ENCODE measurements around the gene FUOM.
A peak's percentile ranks its signal among the peaks of the same experiment; 100 is the strongest.

FUOM gene

GRCh38 chr10:133336118-133336576 lies 21.7 kb downstream of the FUOM start:
- Histone ChIP-seq H3K9ac (ENCODE audit: low read depth, low read length, poor library complexity) (peak overlapping the region; percentile 56), H2BK12ac (ENCODE audit: low read length) (no peak overlapping the region), H3K4me3 (ENCODE audit: low read length in 2 of 2) (peak overlapping the region in 1 of 2 donors; percentile 37), H4K8ac (ENCODE audit: low read depth, low read length) (peak overlapping the region; percentile 77), H3K4me1 (ENCODE audit: control insufficient read depth in 2 of 2, insufficient read depth in 1 of 2, low read depth in 1 of 2, low read length in 2 of 2) (peaks cover 6 to 7% of the 10 kb centered on the region in 2 donors), H2AFZ (ENCODE audit: low read length) (peak overlapping the region; percentile 29), H3K18ac (ENCODE audit: low read length) (peak overlapping the region; percentile 94), H2BK120ac (ENCODE audit: low read depth, low read length) (no peak overlapping the region), H3K27ac (replicated peaks; ENCODE audit: low read length) (no peak overlapping the region), H3K36me3 (replicated peaks in 1 of 2; ENCODE audit: control insufficient read depth in 2 of 2, insufficient read depth in 2 of 2, low read length in 2 of 2) (no peaks in the 10 kb centered on the region), H3K9me3 (replicated peaks in 1 of 2; ENCODE audit: control insufficient read depth in 2 of 2, insufficient read depth in 1 of 2, low read depth in 1 of 2, low read length in 2 of 2) (peaks cover 18 to 25% of the 10 kb centered on the region in 2 donors), H2BK5ac (ENCODE audit: low read length) (no peak overlapping the region), H3K4me2 (ENCODE audit: insufficient read depth, low read length, poor library complexity, severe bottlenecking) (peak overlapping the region; percentile 73), H3K79me1 (ENCODE audit: low read depth, low read length) (peaks cover 6% of the 10 kb centered on the region), H2AK5ac (ENCODE audit: low read depth, low read length) (peak overlapping the region; percentile 66), H2BK15ac (ENCODE audit: low read length) (peak overlapping the region; percentile 35), H3K14ac (ENCODE audit: low read length) (peak overlapping the region; percentile 50), H4K91ac (ENCODE audit: low read depth, low read length, poor library complexity) (no peak overlapping the region), H3K27me3 (ENCODE audit: control insufficient read depth in 3 of 3, insufficient read depth in 3 of 3, low read depth in 1 of 3, low read length in 3 of 3) (peaks cover 16 to 59% (median 56%) of the 10 kb centered on the region in 3 experiments), H3K23ac (ENCODE audit: low read depth, low read length, poor library complexity) (peak overlapping the region; percentile 77), H3K4ac (ENCODE audit: low read length) (no peak overlapping the region)
- no CpG with 5 or more reads among the region's 41 CpGs for WGBS, 2 donors (ENCODE audit: extremely low coverage in 2 of 2, insufficient read length in 2 of 2, insufficient replicate concordance in 1 of 2)
- DNase-seq (ENCODE audit: low spot score) = no peak

GRCh38 chr10:133335246-133336117 lies 22.3 kb downstream of the FUOM start:
- Histone ChIP-seq H2BK5ac (ENCODE audit: low read length) (peak overlapping the region; percentile 70), H4K91ac (ENCODE audit: low read depth, low read length, poor library complexity) (no peak overlapping the region), H3K4me2 (ENCODE audit: insufficient read depth, low read length, poor library complexity, severe bottlenecking) (peak overlapping the region; percentile 73), H3K9ac (ENCODE audit: low read depth, low read length, poor library complexity) (peak overlapping the region; percentile 75), H3K79me1 (ENCODE audit: low read depth, low read length) (peaks cover 6% of the 10 kb centered on the region), H3K18ac (ENCODE audit: low read length) (peak overlapping the region; percentile 94), H2BK15ac (ENCODE audit: low read length) (peak overlapping the region; percentile 96), H3K9me3 (replicated peaks in 1 of 2; ENCODE audit: control insufficient read depth in 2 of 2, insufficient read depth in 1 of 2, low read depth in 1 of 2, low read length in 2 of 2) (peaks cover 23 to 25% of the 10 kb centered on the region in 2 donors), H4K8ac (ENCODE audit: low read depth, low read length) (no peak overlapping the region), H2AFZ (ENCODE audit: low read length) (peak overlapping the region; percentile 90), H3K4me1 (ENCODE audit: control insufficient read depth in 2 of 2, insufficient read depth in 1 of 2, low read depth in 1 of 2, low read length in 2 of 2) (peaks cover 6 to 7% of the 10 kb centered on the region in 2 donors), H3K27me3 (ENCODE audit: control insufficient read depth in 3 of 3, insufficient read depth in 3 of 3, low read depth in 1 of 3, low read length in 3 of 3) (peaks cover 16 to 59% (median 59%) of the 10 kb centered on the region in 3 experiments), H3K14ac (ENCODE audit: low read length) (peak overlapping the region; percentile 5), H2BK120ac (ENCODE audit: low read depth, low read length) (no peak overlapping the region), H2AK5ac (ENCODE audit: low read depth, low read length) (peak overlapping the region; percentile 81), H3K36me3 (replicated peaks in 1 of 2; ENCODE audit: control insufficient read depth in 2 of 2, insufficient read depth in 2 of 2, low read length in 2 of 2) (no peaks in the 10 kb centered on the region), H3K4ac (ENCODE audit: low read length) (no peak overlapping the region), H3K23ac (ENCODE audit: low read depth, low read length, poor library complexity) (peak overlapping the region; percentile 80), H3K27ac (replicated peaks; ENCODE audit: low read length) (no peak overlapping the region), H2BK12ac (ENCODE audit: low read length) (peak overlapping the region; percentile 97), H3K4me3 (ENCODE audit: low read length in 2 of 2) (peak overlapping the region; percentile 30 to 65)
- DNase-seq (ENCODE audit: low spot score) = peak; percentile 70
- no CpG with 5 or more reads among the region's 75 CpGs for WGBS, 2 donors (ENCODE audit: extremely low coverage in 2 of 2, insufficient read length in 2 of 2, insufficient replicate concordance in 1 of 2)

GRCh38 chr10:133334503-133335245 lies 23.1 kb downstream of the FUOM start:
- no peaks in the 10 kb centered on the region for H3K36me3 ChIP-seq (replicated peaks in 1 of 2; ENCODE audit: control insufficient read depth in 2 of 2, insufficient read depth in 2 of 2, low read length in 2 of 2)
- peak overlapping the region; percentile 81 for H2AK5ac ChIP-seq (ENCODE audit: low read depth, low read length)
- peak overlapping the region; percentile 30 to 65 for H3K4me3 ChIP-seq (ENCODE audit: low read length in 2 of 2)
- no peak overlapping the region for H3K4ac ChIP-seq (ENCODE audit: low read length)
- H2BK120ac ChIP-seq (ENCODE audit: low read depth, low read length) = no peak overlapping the region
- H3K18ac ChIP-seq (ENCODE audit: low read length) = peak overlapping the region; percentile 94
- H3K9ac ChIP-seq (ENCODE audit: low read depth, low read length, poor library complexity) = peak overlapping the region; percentile 85
- WGBS, 2 donors (ENCODE audit: extremely low coverage in 2 of 2, insufficient read length in 2 of 2, insufficient replicate concordance in 1 of 2) = no CpG with 5 or more reads among the region's 51 CpGs
- H2BK12ac ChIP-seq (ENCODE audit: low read length) = peak overlapping the region; percentile 30
- H3K27ac ChIP-seq (replicated peaks; ENCODE audit: low read length) = no peak overlapping the region
- H4K91ac ChIP-seq (ENCODE audit: low read depth, low read length, poor library complexity) = no peak overlapping the region
- peak overlapping the region; percentile 75 for H3K14ac ChIP-seq (ENCODE audit: low read length)
- H4K8ac ChIP-seq (ENCODE audit: low read depth, low read length) = no peak overlapping the region
- H3K9me3 ChIP-seq (replicated peaks in 1 of 2; ENCODE audit: control insufficient read depth in 2 of 2, insufficient read depth in 1 of 2, low read depth in 1 of 2, low read length in 2 of 2) = peaks cover 23 to 25% of the 10 kb centered on the region in 2 donors
- peaks cover 16 to 59% (median 59%) of the 10 kb centered on the region in 3 experiments for H3K27me3 ChIP-seq (ENCODE audit: control insufficient read depth in 3 of 3, insufficient read depth in 3 of 3, low read depth in 1 of 3, low read length in 3 of 3)
- peak overlapping the region; percentile 90 for H2AFZ ChIP-seq (ENCODE audit: low read length)
- H2BK5ac ChIP-seq (ENCODE audit: low read length) = no peak overlapping the region
- peaks cover 6% of the 10 kb centered on the region for H3K79me1 ChIP-seq (ENCODE audit: low read depth, low read length)
- H3K4me1 ChIP-seq (ENCODE audit: control insufficient read depth in 2 of 2, insufficient read depth in 1 of 2, low read depth in 1 of 2, low read length in 2 of 2) = peaks cover 6 to 7% of the 10 kb centered on the region in 2 donors
- no peak for DNase-seq (ENCODE audit: low spot score)
- peak overlapping the region; percentile 73 for H3K4me2 ChIP-seq (ENCODE audit: insufficient read depth, low read length, poor library complexity, severe bottlenecking)
- no peak overlapping the region for H3K23ac ChIP-seq (ENCODE audit: low read depth, low read length, poor library complexity)
- peak overlapping the region; percentile 96 for H2BK15ac ChIP-seq (ENCODE audit: low read length)

Data from neuronal stem cell (in vitro differentiated cells).